Upper lobe of left lung (tissue), 6 donors: ENCODE data around the gene TAS2R16. TPM values are rescaled to one million over a fixed set of nuclear protein-coding genes. Genes with fewer than 3 reads are reported as not detected.

Source experiments
- ATAC-seq, 2 donors: fragments of 200-7000 bp; cut with Tn5 transposase; one replicate each; pipeline ENCODE4 v1.9.1; 2022; ENCODE audit warnings: mild to moderate bottlenecking in 2 of 2, moderate library complexity in 2 of 2; ENCODE audit not compliant: low FRiP score in 2 of 2
- DNase-seq, 2 donors: peaks; one replicate each; pipeline ENCODE4 v3.0.0-alpha.2; 2019 to 2020
- H3K27ac ChIP-seq, 4 donors: fragments of 200-600 bp; sonication (generic); one replicate each; pipeline ENCODE4 v1.5.1; 2016 to 2019
- H3K27me3 ChIP-seq, 4 donors: fragments of 200-600 bp; sonication (generic); one replicate each; pipeline ENCODE4 v1.5.1; 2017 to 2019
- H3K36me3 ChIP-seq, 4 donors: fragments of 200-600 bp; sonication (generic); one replicate each; pipeline ENCODE4 v1.5.1; 2016 to 2019
- H3K4me1 ChIP-seq, 4 donors: fragments of 200-600 bp; sonication (generic); one replicate each; pipeline ENCODE4 v1.5.1; 2018 to 2019
- H3K4me3 ChIP-seq, 4 donors: fragments of 200-600 bp; sonication (generic); one replicate each; pipeline ENCODE4 v1.5.1; 2017 to 2019; ENCODE audit warnings: mild to moderate bottlenecking in 2 of 4, moderate library complexity in 1 of 4
- H3K9me3 ChIP-seq, 4 donors: fragments of 200-600 bp; sonication (generic); one replicate each; pipeline ENCODE4 v1.5.1; 2018 to 2019
- CTCF ChIP-seq, 6 experiments: fragments of 450-650 bp in 4 of 6; fragments of 200-600 bp in 2 of 6; sonication (generic) in 2 of 6; IDR thresholded peaks; one replicate each; pipeline ENCODE4 v1.5.1; 2016 to 2019; ENCODE audit warnings: antibody characterized with exemption in 6 of 6
- EP300 ChIP-seq, 4 donors: sonication (generic); formaldehyde crosslinking; IDR thresholded peaks; one replicate each; pipeline ENCODE4 v1.5.1; 2017; ENCODE audit warnings: antibody characterized with exemption in 4 of 4, control low read depth in 2 of 4
- POLR2A ChIP-seq, 4 donors: fragments of 450-650 bp; IDR thresholded peaks; one replicate each; pipeline ENCODE4 v1.5.1; 2016 to 2017; ENCODE audit warnings: antibody characterized with exemption in 4 of 4, mild to moderate bottlenecking in 2 of 4
- POLR2AphosphoS5 ChIP-seq, 2 donors: sonication (generic); formaldehyde crosslinking; IDR thresholded peaks; one replicate each; pipeline ENCODE4 v1.5.1; 2017; ENCODE audit warnings: antibody characterized with exemption in 2 of 2
- WGBS, 2 donors: methylation state at CpG; one replicate each; pipeline ENCODE4 v1.1.5; 2017 to 2018; 5-methylcytosine and 5-hydroxymethylcytosine counted together
- total RNA-seq, 6 donors: library from RNA; depleted of rRNA in 4 of 6; stranded (reverse); fragments of >200 nt in 4 of 6; gene quantifications; one replicate each; pipeline versions ENCODE4 v1.1.0 to v1.2.1, GENCODE V29; 2016 to 2021
- donor health status: DM: no; HTN: no; CAD: no; lungs with moderate emphysema.
- donor health status: DM: no; HTN: yes; CAD: no; lungs with severe emphysema.

TAS2R16 gene
- total RNA-seq, 6 donors from 2014 or later = not detected

- ATAC-seq = no peak
- no peak for DNase-seq
These were observed 5.9 kb downstream of the TAS2R16 start for GRCh38 chr7:122989577-122989976.

GRCh38 chr7:122989041-122989440 lies 6.5 kb downstream of the TAS2R16 start:
- ATAC-seq = no peak
- TF ChIP-seq EP300 (IDR thresholded peaks at IDR 0.05) (no peak), POLR2AphosphoS5 (IDR thresholded peaks at IDR 0.05) (no peak), POLR2A (IDR thresholded peaks at IDR 0.05) (no peak), CTCF (IDR thresholded peaks at IDR 0.05) (no peak)
- H3K36me3 ChIP-seq = no peaks in the 10 kb centered on the region
- no peak overlapping the region for H3K4me3 ChIP-seq
- no peaks in the 10 kb centered on the region for H3K27me3 ChIP-seq
- WGBS, 2 donors = 67 to 73% methylated on average over 6 of the region's 6 CpGs
- DNase-seq = no peak
- no peaks in the 10 kb centered on the region for H3K9me3 ChIP-seq
- no peak overlapping the region for H3K27ac ChIP-seq
- H3K4me1 ChIP-seq = no peaks in the 10 kb centered on the region

More at GRCh38 chr7:122989577-122989976, 5.9 kb downstream of the TAS2R16 start:
- no peak overlapping the region for H3K4me3 ChIP-seq
- H3K27ac ChIP-seq = no peak overlapping the region
- no peaks in the 10 kb centered on the region for H3K9me3 ChIP-seq
- H3K4me1 ChIP-seq = no peaks in the 10 kb centered on the region
- TF ChIP-seq POLR2A (IDR thresholded peaks at IDR 0.05) = no peak
- TF ChIP-seq EP300 (IDR thresholded peaks at IDR 0.05) = no peak
- TF ChIP-seq POLR2AphosphoS5 (IDR thresholded peaks at IDR 0.05) = no peak
- TF ChIP-seq CTCF (IDR thresholded peaks at IDR 0.05) = no peak
- no peaks in the 10 kb centered on the region for H3K27me3 ChIP-seq
- no peaks in the 10 kb centered on the region for H3K36me3 ChIP-seq
- WGBS, 2 donors = 95 to 96% methylated on average over 2 of the region's 2 CpGs

- 51 to 64% methylated on average over 4 of the region's 4 CpGs for WGBS, 2 donors
These were observed 7.2 kb downstream of the TAS2R16 start for GRCh38 chr7:122988333-122988732.

GRCh38 chr7:122987463-122987862 lies 8.0 kb downstream of the TAS2R16 start:
- 92% methylated on average over 2 of the region's 2 CpGs for WGBS, 2 donors

More at GRCh38 chr7:122988333-122988732, 7.2 kb downstream of the TAS2R16 start:
- DNase-seq = no peak
- Histone ChIP-seq H3K27me3 (no peaks in the 10 kb centered on the region), H3K9me3 (no peaks in the 10 kb centered on the region), H3K4me1 (no peaks in the 10 kb centered on the region), H3K4me3 (no peak overlapping the region), H3K36me3 (no peaks in the 10 kb centered on the region), H3K27ac (no peak overlapping the region)
- TF ChIP-seq EP300 (IDR thresholded peaks at IDR 0.05) (no peak), POLR2A (IDR thresholded peaks at IDR 0.05) (no peak), POLR2AphosphoS5 (IDR thresholded peaks at IDR 0.05) (no peak), CTCF (IDR thresholded peaks at IDR 0.05) (no peak)
- no peak for ATAC-seq

More at GRCh38 chr7:122987463-122987862, 8.0 kb downstream of the TAS2R16 start:
- Histone ChIP-seq H3K27ac (no peak overlapping the region), H3K9me3 (no peaks in the 10 kb centered on the region), H3K4me1 (no peaks in the 10 kb centered on the region), H3K27me3 (no peaks in the 10 kb centered on the region), H3K36me3 (no peaks in the 10 kb centered on the region), H3K4me3 (no peak overlapping the region)
- ATAC-seq (no peak), DNase-seq (no peak)
- no peak for TF ChIP-seq EP300 (IDR thresholded peaks at IDR 0.05)
- no peak for TF ChIP-seq CTCF (IDR thresholded peaks at IDR 0.05)
- no peak for TF ChIP-seq POLR2AphosphoS5 (IDR thresholded peaks at IDR 0.05)
- TF ChIP-seq POLR2A (IDR thresholded peaks at IDR 0.05) = no peak
